Measurements from ENCODE around the gene DCST1.

DNA sequence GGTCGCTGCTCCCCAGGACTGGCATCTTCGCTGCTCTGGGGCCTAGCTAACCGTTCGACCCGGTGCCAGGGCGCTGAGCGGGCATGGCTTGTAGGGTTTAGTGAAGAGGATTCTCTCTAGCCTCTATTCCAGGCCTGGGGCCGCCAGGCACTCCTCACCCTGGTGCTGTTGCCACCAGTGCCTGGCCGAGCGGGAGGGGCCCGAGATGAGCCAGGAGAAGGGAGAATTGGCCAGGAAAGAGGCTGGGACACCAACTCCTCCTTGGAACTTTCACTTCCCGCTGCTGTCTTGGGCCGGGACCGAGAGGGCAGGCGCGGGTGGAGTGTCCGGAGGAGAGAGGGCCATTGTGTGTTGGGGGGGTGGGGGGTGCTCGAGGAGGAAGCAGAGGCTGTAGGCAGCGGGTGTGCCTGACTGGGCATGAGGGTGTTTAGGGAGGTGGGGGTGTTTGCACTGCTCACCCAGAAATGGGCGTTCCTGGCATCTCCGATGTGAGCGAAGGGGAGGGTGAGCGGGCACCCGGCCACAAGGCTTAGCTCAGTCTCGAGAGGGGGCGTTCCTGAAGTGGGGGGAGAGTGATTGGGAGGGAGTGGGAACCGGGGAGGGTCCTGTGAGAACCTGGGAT, 18.3 kb downstream of the DCST1 start:
- TF ChIP-seq, protein P1, sequence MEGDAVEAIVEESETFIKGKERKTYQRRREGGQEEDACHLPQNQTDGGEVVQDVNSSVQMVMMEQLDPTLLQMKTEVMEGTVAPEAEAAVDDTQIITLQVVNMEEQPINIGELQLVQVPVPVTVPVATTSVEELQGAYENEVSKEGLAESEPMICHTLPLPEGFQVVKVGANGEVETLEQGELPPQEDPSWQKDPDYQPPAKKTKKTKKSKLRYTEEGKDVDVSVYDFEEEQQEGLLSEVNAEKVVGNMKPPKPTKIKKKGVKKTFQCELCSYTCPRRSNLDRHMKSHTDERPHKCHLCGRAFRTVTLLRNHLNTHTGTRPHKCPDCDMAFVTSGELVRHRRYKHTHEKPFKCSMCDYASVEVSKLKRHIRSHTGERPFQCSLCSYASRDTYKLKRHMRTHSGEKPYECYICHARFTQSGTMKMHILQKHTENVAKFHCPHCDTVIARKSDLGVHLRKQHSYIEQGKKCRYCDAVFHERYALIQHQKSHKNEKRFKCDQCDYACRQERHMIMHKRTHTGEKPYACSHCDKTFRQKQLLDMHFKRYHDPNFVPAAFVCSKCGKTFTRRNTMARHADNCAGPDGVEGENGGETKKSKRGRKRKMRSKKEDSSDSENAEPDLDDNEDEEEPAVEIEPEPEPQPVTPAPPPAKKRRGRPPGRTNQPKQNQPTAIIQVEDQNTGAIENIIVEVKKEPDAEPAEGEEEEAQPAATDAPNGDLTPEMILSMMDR (conservative IDR thresholded peaks at IDR 0.05) = no peak
- no peak for TF ChIP-seq EZH2 (IDR thresholded peaks at IDR 0.05; ENCODE audit: low read depth)
